GM12878 (cell line): ENCODE measurements around the gene BCR. TPM values are rescaled to one million over a fixed set of nuclear protein-coding genes. Genes with fewer than 3 reads are reported as not detected.

Experiments used
- ATAC-seq: fragments of 200-7000 bp; cut with Tn5 transposase; 3 replicates; pipeline ENCODE4 v1.9.1; 2020; ENCODE audit warnings: mild to moderate bottlenecking, moderate library complexity
- BruUV-seq: library from RNA; stranded (reverse); fragments of 400-500 nt; replicated peaks from 2 replicates; lab custom pipeline; 2021; lab: Mats Ljungman, UMichigan
- CTCF ChIA-PET: fragments of 300-600 bp; sonication (Branson Sonifier 250); formaldehyde crosslinking; extraction: SDS; loops from one replicate; lab custom pipeline; 2021; ENCODE audit warnings: inconsistent platforms; lab: Yijun Ruan, JAX
- POLR2A ChIA-PET: fragments of 350-600 bp; formaldehyde crosslinking; extraction: SDS; loops from one replicate; lab custom pipeline; 2021; ENCODE audit warnings: inconsistent platforms; lab: Charles Lee
- RAD21 ChIA-PET: fragments of 300-600 bp; sonication (Branson Sonifier 250); formaldehyde crosslinking; loops from one replicate; lab custom pipeline; 2023; ENCODE audit warnings: antibody characterized with exemption; ENCODE audit not compliant: unreplicated experiment; lab: Charles Lee
- SMC1A ChIA-PET: fragments of 300-600 bp; sonication (Branson Sonifier 250); formaldehyde crosslinking; loops from one replicate; lab custom pipeline; 2023; ENCODE audit not compliant: unreplicated experiment, uncharacterized antibody; lab: Charles Lee
- DNase-seq: peaks from one replicate; pipeline ENCODE4 v3.0.0-alpha.2; 2011; ENCODE audit warnings: low read depth, low spot score
- FAIRE-seq: peaks from 3 replicates; lab custom pipeline; 2011; peaks lifted over from hg19 to GRCh38; lab: Jason Lieb, UNC
- H2AFZ ChIP-seq: 2 replicates; pipeline ENCODE4 v1.6.0; 2011; ENCODE audit warnings: low read depth, low read length, control low read depth; ENCODE audit not compliant: control insufficient read depth
- H3K27ac ChIP-seq: 2 replicates; pipeline ENCODE4 v1.5.1; 2011; ENCODE audit warnings: control low read depth; ENCODE audit not compliant: control insufficient read depth, insufficient read depth
- H3K27me3 ChIP-seq, 2 experiments: replicated peaks in 1 of 2; 2 replicates each; pipeline versions ENCODE4 v1.6.0 to v1.6.1; 2011; ENCODE audit warnings: low read length in 1 of 2; ENCODE audit not compliant: control insufficient read depth in 2 of 2, insufficient read depth in 2 of 2
- H3K36me3 ChIP-seq, 2 experiments: 2 replicates each; pipeline ENCODE4 v1.5.1; 2011; ENCODE audit warnings: low read length in 1 of 2; ENCODE audit not compliant: control insufficient read depth in 2 of 2, insufficient read depth in 2 of 2
- H3K4me1 ChIP-seq: 2 replicates; pipeline ENCODE4 v1.6.1; 2011; ENCODE audit warnings: mild to moderate bottlenecking, low read length, moderate library complexity, mixed read lengths; ENCODE audit not compliant: control insufficient read depth, insufficient read depth
- H3K4me2 ChIP-seq: 2 replicates; pipeline ENCODE4 v1.6.0; 2011; ENCODE audit warnings: control low read depth; ENCODE audit not compliant: control insufficient read depth, insufficient read depth
- H3K4me3 ChIP-seq: fragments of 200-600 bp; sonication (generic); 2 replicates; pipeline ENCODE4 v1.5.1; 2016
- H3K79me2 ChIP-seq: 2 replicates; pipeline ENCODE4 v1.6.0; 2011; ENCODE audit warnings: low read length; ENCODE audit not compliant: control insufficient read depth, insufficient read depth
- H3K9ac ChIP-seq: 2 replicates; pipeline ENCODE4 v1.8.0; 2011; ENCODE audit warnings: low read length, control low read depth, mixed read lengths; ENCODE audit not compliant: control insufficient read depth, insufficient read depth
- H3K9me3 ChIP-seq: replicated peaks from 3 replicates; pipeline ENCODE4 v1.5.1; 2011; ENCODE audit warnings: mild to moderate bottlenecking, low read length; ENCODE audit not compliant: control insufficient read depth, insufficient read depth
- H4K20me1 ChIP-seq: 2 replicates; pipeline ENCODE4 v1.6.0; 2011; ENCODE audit not compliant: control insufficient read depth, insufficient read depth
- DPF2 ChIP-seq: fragments of 450-650 bp; IDR thresholded peaks from 2 replicates; pipeline ENCODE4 v1.6.1; 2017; ENCODE audit warnings: mild to moderate bottlenecking
- EED ChIP-seq: sonication (generic); IDR thresholded peaks from 2 replicates; pipeline ENCODE4 v1.6.1; 2016; ENCODE audit warnings: antibody characterized with exemption, low read depth
- EP300 ChIP-seq, 2 experiments: fragments of 150-350 bp in 1 of 2; IDR thresholded peaks; 2 replicates each; pipeline ENCODE4 v1.6.1; 2011 to 2012; ENCODE audit warnings: low read depth in 2 of 2, low read length in 2 of 2, borderline replicate concordance in 1 of 2, improper control_type of control experiment in 1 of 2, inconsistent platforms in 1 of 2; ENCODE audit not compliant: control insufficient read depth in 1 of 2
- GATAD2B ChIP-seq: fragments of 450-650 bp; conservative IDR thresholded peaks from 2 replicates; pipeline ENCODE4 v1.6.1; 2017; ENCODE audit warnings: low read depth, mild to moderate bottlenecking, moderate library complexity
- IKZF1 ChIP-seq: fragments of 450-650 bp; conservative IDR thresholded peaks from 2 replicates; pipeline ENCODE4 v1.6.1; 2017; ENCODE audit warnings: antibody characterized with exemption, mild to moderate bottlenecking
- IKZF2 ChIP-seq, 2 experiments: fragments of 450-650 bp; IDR thresholded peaks; 2 replicates each; pipeline ENCODE4 v1.6.1; 2017; ENCODE audit warnings: mild to moderate bottlenecking in 2 of 2, moderate library complexity in 2 of 2
- LARP7 ChIP-seq: fragments of 450-650 bp; IDR thresholded peaks from 2 replicates; pipeline ENCODE4 v1.6.1; 2017; ENCODE audit warnings: mild to moderate bottlenecking
- MEF2B ChIP-seq: fragments of 450-650 bp; IDR thresholded peaks from 2 replicates; pipeline ENCODE4 v1.6.1; 2018; ENCODE audit warnings: mild to moderate bottlenecking, moderate library complexity; ENCODE audit not compliant: partially characterized antibody, poor library complexity, severe bottlenecking
- POLR2A ChIP-seq: IDR thresholded peaks from 2 replicates; pipeline ENCODE4 v1.6.1; 2011; ENCODE audit warnings: low read depth, mild to moderate bottlenecking, low read length
- RUNX3 ChIP-seq: IDR thresholded peaks from 2 replicates; pipeline ENCODE4 v1.6.1; 2012; ENCODE audit warnings: low read length, inconsistent platforms
- TCF12 ChIP-seq: IDR thresholded peaks from 2 replicates; pipeline ENCODE4 v1.6.1; 2011; ENCODE audit warnings: low read depth, mild to moderate bottlenecking, low read length
- TCF3 ChIP-seq: IDR thresholded peaks from 2 replicates; pipeline ENCODE4 v1.6.1; 2012; ENCODE audit warnings: low read depth, mild to moderate bottlenecking, low read length, borderline replicate concordance; ENCODE audit not compliant: insufficient read depth
- WGBS: methylation state at CpG from one replicate; pipeline ENCODE4 v1.1.6; 2016; ENCODE audit warnings: low lambda C conversion rate; ENCODE audit not compliant: insufficient replicate concordance, insufficient coverage; ENCODE audit errors: missing lambda C conversion rate; 5-methylcytosine and 5-hydroxymethylcytosine counted together
- in situ Hi-C: fragments of 300-500 bp; cut with MboI; formaldehyde crosslinking; loops from 9 replicates; pipeline ENCODE4 v1.14.3; 2018; ENCODE audit warnings: mixed read lengths
- intact Hi-C: fragments of 100-400 bp; cut with micrococcal nuclease; formaldehyde crosslinking; loops from one replicate; pipeline ENCODE4 v1.14.2; 2022; ENCODE audit not compliant: unreplicated experiment
- polyA plus RNA-seq, 11 experiments: library from polyadenylated mRNA; depleted of rRNA in 4 of 11; unstranded in 6 of 11; stranded (reverse) in 5 of 11; fragments of >200 nt; fragmentation: Nextera tagmentation in 4 of 11; fragmentation: Illumina TruSeq in 1 of 11; extraction: Ambion mirVana in 4 of 11; extraction: Trizol in 1 of 11; gene quantifications; 1 replicate in 1 of 11; 2 replicates in 10 of 11; pipeline versions ENCODE4 v1.2.1 to v1.2.3, GENCODE V29; 2011 to 2016; ENCODE audit warnings: inconsistent platforms in 2 of 11, missing spikeins in 2 of 11, low read depth in 1 of 11
- total RNA-seq, 4 experiments: library from RNA; depleted of rRNA in 3 of 4; stranded (reverse); fragments of >200 nt in 3 of 4; fragmentation: Illumina TruSeq in 1 of 4; extraction: Trizol in 1 of 4; gene quantifications; 2 replicates each; pipeline versions ENCODE4 v1.2.1 to v1.2.3, GENCODE V29; 2013 to 2021
- TF ChIP-seq, protein P1 (sequence below): fragments of 450-650 bp; IDR thresholded peaks from 2 replicates; pipeline ENCODE4 v1.6.1; 2017; ENCODE audit warnings: mild to moderate bottlenecking
- TF ChIP-seq, protein P2 (sequence below): fragments of 450-650 bp; formaldehyde crosslinking; IDR thresholded peaks from 2 replicates; pipeline ENCODE4 v1.5.0; 2022; ENCODE audit warnings: mild to moderate bottlenecking, missing genetic modification characterization

Gene BCR
- total and polyA plus RNA-seq, 10 of the 15 experiments (the other 5 are each of a cell fraction or from before 2014, with no cell fraction given) = 1.7 to 64.7 (median 18.4) TPM

DNA sequence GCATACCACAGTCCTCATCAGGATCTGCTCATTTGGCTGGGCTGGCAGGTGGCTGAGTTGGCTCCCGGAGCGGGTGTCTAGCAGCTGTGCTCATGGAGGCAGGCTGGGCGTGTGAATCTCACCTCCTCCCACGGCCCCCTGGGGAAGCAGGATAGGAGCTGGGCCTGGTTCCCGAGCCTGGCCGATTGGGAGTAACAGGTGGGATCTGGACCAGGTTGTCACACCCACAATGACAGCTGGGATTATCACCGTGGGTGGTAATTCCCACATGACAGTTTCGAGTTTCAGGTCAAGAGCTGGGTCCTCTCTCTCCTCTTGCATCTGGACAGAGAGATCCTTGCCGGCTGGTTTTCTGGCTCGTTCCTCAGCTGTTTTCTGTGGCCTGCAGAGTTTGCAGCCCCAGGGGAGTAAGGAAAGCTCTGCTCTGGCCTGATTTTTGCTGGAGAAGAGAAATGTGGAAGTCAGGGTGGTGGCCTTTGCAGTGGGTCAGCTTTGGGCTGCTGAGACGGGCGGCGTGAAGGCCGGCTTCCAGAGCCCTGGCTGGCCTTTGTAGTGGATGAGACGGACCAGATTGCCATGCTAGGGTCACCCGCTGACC, 57.0 kb downstream of the BCR start:
- H3K4me3 ChIP-seq = no peak overlapping the region
- H3K4me1 ChIP-seq = peaks cover 34% of the 10 kb centered on the region
- in situ Hi-C loops = no loop called here
- peaks cover 13% of the 10 kb centered on the region for H3K79me2 ChIP-seq
- H3K27me3 ChIP-seq = no peaks in the 10 kb centered on the region
- SMC1A ChIA-PET = interaction anchor here (0.6 to 1.0 kb wide), 3 partner anchors 17 to 45 kb away, joined by 3 to 8 read pairs (median 3); no protein-coding TSS in a partner anchor
- no peaks in the 10 kb centered on the region; the same call in 2 of the 3 replicates for H3K9me3 ChIP-seq
- POLR2A ChIA-PET = no interaction called here
- WGBS = 66% methylated on average over 16 of the region's 16 CpGs
- ATAC-seq (no peak), DNase-seq (no peak), FAIRE-seq (no peak)
- no peak overlapping the region for H2AFZ ChIP-seq
- no peak overlapping the region for H3K9ac ChIP-seq
- H4K20me1 ChIP-seq = no peaks in the 10 kb centered on the region
- intact Hi-C loops = no loop called here
- BruUV-seq = no TSS peak
- RAD21 ChIA-PET = interaction anchor here (0.9 kb wide), 1 partner anchor 45 kb away, joined by 3 read pairs; no protein-coding TSS in a partner anchor
- H3K27ac ChIP-seq = no peak overlapping the region
- H3K36me3 ChIP-seq = peaks cover 0 to 3% of the 10 kb centered on the region in 2 experiments; a peak in 2 of 4 replicates
- CTCF ChIA-PET = interaction anchor here (1.1 to 1.4 kb wide), 3 partner anchors 10 to 59 kb away, joined by 4 read pairs; no protein-coding TSS in a partner anchor
- TF ChIP-seq EED (peak; percentile 62), TCF12 (peak; percentile 92), RUNX3 (peak; percentile 40; the same call in 1 of the 2 replicates), IKZF2 (IDR thresholded peaks at IDR 0.05) (peak; percentile 49 to 58; a peak in 2 of 4 replicates), IKZF1 (peak; percentile 92), LARP7 (no peak), EP300 (IDR thresholded peaks at IDR 0.05; ENCODE audit: borderline replicate concordance in 1 of 2, control insufficient read depth in 1 of 2, low read depth in 2 of 2, low read length in 2 of 2) (0 out of 4 replicates have a peak, but pooled peaks of 1 of the 2 experiments have one; percentile 14), POLR2A (no peak), GATAD2B (peak; percentile 68), TCF3 (peak; percentile 51; the same call in 1 of the 2 replicates), DPF2 (peak; percentile 52; the same call in 1 of the 2 replicates), MEF2B (peak; percentile 60)
- TF ChIP-seq, protein P1, sequence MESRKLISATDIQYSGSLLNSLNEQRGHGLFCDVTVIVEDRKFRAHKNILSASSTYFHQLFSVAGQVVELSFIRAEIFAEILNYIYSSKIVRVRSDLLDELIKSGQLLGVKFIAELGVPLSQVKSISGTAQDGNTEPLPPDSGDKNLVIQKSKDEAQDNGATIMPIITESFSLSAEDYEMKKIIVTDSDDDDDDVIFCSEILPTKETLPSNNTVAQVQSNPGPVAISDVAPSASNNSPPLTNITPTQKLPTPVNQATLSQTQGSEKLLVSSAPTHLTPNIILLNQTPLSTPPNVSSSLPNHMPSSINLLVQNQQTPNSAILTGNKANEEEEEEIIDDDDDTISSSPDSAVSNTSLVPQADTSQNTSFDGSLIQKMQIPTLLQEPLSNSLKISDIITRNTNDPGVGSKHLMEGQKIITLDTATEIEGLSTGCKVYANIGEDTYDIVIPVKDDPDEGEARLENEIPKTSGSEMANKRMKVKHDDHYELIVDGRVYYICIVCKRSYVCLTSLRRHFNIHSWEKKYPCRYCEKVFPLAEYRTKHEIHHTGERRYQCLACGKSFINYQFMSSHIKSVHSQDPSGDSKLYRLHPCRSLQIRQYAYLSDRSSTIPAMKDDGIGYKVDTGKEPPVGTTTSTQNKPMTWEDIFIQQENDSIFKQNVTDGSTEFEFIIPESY = no peak
- TF ChIP-seq, protein P2, sequence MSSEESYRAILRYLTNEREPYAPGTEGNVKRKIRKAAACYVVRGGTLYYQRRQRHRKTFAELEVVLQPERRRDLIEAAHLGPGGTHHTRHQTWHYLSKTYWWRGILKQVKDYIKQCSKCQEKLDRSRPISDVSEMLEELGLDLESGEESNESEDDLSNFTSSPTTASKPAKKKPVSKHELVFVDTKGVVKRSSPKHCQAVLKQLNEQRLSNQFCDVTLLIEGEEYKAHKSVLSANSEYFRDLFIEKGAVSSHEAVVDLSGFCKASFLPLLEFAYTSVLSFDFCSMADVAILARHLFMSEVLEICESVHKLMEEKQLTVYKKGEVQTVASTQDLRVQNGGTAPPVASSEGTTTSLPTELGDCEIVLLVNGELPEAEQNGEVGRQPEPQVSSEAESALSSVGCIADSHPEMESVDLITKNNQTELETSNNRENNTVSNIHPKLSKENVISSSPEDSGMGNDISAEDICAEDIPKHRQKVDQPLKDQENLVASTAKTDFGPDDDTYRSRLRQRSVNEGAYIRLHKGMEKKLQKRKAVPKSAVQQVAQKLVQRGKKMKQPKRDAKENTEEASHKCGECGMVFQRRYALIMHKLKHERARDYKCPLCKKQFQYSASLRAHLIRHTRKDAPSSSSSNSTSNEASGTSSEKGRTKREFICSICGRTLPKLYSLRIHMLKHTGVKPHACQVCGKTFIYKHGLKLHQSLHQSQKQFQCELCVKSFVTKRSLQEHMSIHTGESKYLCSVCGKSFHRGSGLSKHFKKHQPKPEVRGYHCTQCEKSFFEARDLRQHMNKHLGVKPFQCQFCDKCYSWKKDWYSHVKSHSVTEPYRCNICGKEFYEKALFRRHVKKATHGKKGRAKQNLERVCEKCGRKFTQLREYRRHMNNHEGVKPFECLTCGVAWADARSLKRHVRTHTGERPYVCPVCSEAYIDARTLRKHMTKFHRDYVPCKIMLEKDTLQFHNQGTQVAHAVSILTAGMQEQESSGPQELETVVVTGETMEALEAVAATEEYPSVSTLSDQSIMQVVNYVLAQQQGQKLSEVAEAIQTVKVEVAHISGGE (CRISPR knock-in tag) = no peak
- H3K4me2 ChIP-seq = peak overlapping the region; percentile 13; the same call in 1 of the 2 replicates
